Type B pancreatic cell (in vitro differentiated cells): ENCODE measurements around the gene ZNF770. TPM values are rescaled to one million over a fixed set of nuclear protein-coding genes. Genes with fewer than 3 reads are reported as not detected.

Experiments used
- DNase-seq: peaks from one replicate; pipeline ENCODE4 v3.0.0; 2021; ENCODE audit warnings: mixed read lengths; ENCODE audit not compliant: unreplicated experiment; ENCODE audit errors: extremely low spot score
- H3K27ac Mint-ChIP-seq: 2 replicates; pipeline ENCODE4 v1.8.0; 2021; ENCODE audit warnings: mild to moderate bottlenecking, mixed read lengths
- H3K27me3 Mint-ChIP-seq: 2 replicates; pipeline ENCODE4 v1.8.0; 2021; ENCODE audit warnings: mixed read lengths
- H3K36me3 Mint-ChIP-seq: 2 replicates; pipeline ENCODE4 v1.8.0; 2021; ENCODE audit warnings: mixed read lengths
- H3K4me1 Mint-ChIP-seq: one replicate; pipeline ENCODE4 v1.8.0; 2021; ENCODE audit warnings: mixed read lengths; ENCODE audit not compliant: unreplicated experiment
- H3K4me3 Mint-ChIP-seq: 2 replicates; pipeline ENCODE4 v1.8.0; 2021; ENCODE audit warnings: mild to moderate bottlenecking, mixed read lengths
- H3K9me3 Mint-ChIP-seq: 2 replicates; pipeline ENCODE4 v1.8.0; 2021; ENCODE audit warnings: mixed read lengths
- total RNA-seq: library from RNA; stranded (reverse); gene quantifications from 2 replicates; pipeline ENCODE4 v1.2.1, GENCODE V29; 2021; ENCODE audit warnings: low replicate concordance
- TF ChIP-seq, protein P1 (sequence below): fragments of 200-600 bp; sonication (generic); conservative IDR thresholded peaks from 2 replicates; pipeline ENCODE4 v1.5.0; 2021; ENCODE audit warnings: antibody characterized with exemption, mild to moderate bottlenecking

ZNF770 gene
- total RNA-seq, 1 donor from 2014 or later = 58.7 TPM

DNA sequence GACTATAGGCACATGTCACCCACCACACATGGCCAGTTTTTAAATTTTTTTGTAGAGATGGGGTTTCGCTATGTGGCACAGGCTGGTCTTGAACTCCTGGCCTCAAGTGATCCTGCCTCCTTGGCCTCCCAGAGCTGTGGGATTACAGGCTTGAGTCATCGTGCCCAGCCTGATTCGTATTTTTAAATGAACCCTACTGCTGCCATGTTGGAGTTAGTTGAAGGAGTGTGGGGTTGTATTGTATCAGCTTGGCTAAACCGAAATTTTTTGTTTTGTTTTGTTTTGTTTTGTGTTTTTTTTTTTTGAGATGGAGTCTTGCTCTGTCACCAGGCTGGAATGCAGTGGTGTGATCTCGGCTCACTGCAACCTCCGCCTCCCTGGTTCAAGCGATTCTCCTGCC, 11.8 kb upstream of the ZNF770 start:
- no peak for DNase-seq
- H3K36me3 Mint-ChIP-seq = no peaks in the 10 kb centered on the region

DNA sequence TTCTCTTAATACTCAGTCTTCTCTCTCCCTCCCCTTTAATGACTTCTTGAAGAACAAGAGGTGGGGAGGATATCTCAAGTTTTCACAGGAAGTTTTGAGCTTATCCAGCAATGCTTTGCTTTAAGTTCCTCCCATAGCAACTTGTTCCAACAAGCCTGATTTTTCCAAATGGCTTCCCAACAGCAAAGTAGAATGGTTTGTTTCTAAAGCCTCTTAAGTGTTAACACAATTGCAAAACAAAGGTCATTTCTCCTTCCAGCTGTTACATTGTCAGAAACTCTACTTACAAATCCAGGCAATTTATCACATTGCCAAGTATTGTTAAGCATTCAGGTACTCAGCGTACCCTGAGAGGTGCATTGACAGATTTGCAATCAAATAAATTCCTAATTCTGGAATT, 6.8 kb upstream of the ZNF770 start:
- Mint-ChIP-seq H3K36me3 (no peaks in the 10 kb centered on the region), H3K27me3 (no peaks in the 10 kb centered on the region), H3K9me3 (no peaks in the 10 kb centered on the region), H3K4me1 (peaks cover 5% of the 10 kb centered on the region), H3K27ac (no peak overlapping the region), H3K4me3 (no peak overlapping the region)
- DNase-seq = no peak
- TF ChIP-seq, protein P1, sequence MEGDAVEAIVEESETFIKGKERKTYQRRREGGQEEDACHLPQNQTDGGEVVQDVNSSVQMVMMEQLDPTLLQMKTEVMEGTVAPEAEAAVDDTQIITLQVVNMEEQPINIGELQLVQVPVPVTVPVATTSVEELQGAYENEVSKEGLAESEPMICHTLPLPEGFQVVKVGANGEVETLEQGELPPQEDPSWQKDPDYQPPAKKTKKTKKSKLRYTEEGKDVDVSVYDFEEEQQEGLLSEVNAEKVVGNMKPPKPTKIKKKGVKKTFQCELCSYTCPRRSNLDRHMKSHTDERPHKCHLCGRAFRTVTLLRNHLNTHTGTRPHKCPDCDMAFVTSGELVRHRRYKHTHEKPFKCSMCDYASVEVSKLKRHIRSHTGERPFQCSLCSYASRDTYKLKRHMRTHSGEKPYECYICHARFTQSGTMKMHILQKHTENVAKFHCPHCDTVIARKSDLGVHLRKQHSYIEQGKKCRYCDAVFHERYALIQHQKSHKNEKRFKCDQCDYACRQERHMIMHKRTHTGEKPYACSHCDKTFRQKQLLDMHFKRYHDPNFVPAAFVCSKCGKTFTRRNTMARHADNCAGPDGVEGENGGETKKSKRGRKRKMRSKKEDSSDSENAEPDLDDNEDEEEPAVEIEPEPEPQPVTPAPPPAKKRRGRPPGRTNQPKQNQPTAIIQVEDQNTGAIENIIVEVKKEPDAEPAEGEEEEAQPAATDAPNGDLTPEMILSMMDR = no peak

More for the DNA sequence above, 11.8 kb upstream of the ZNF770 start:
- peaks cover 7% of the 10 kb centered on the region for H3K4me1 Mint-ChIP-seq
- TF ChIP-seq, protein P1 = no peak
- H3K27me3 Mint-ChIP-seq = no peaks in the 10 kb centered on the region
- no peak overlapping the region for H3K27ac Mint-ChIP-seq
- no peaks in the 10 kb centered on the region for H3K9me3 Mint-ChIP-seq
- no peak overlapping the region for H3K4me3 Mint-ChIP-seq

DNA sequence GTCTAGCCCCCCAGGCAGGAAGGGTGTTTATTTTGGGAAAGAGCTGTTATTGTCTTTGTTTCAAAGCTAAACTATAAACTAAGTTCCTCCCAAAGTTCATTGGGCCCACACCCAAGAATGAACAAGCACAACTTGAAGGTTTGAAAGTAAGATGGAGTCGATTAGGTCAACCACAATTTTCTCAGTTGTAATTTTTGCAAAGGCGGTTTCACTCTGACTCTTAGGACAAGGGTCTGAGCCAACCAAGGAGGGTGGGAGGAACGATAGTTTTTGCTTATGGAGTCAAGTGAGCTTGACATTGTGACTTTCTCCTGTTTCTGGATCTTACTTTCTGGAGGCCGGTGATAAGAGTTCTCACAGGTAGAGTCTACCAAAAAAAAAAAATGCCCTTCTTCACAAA, 5.8 kb upstream of the ZNF770 start:
- TF ChIP-seq, protein P1 = no peak
- no peaks in the 10 kb centered on the region for H3K27me3 Mint-ChIP-seq
- H3K4me3 Mint-ChIP-seq = no peak overlapping the region
- no peak overlapping the region for H3K27ac Mint-ChIP-seq
- no peak for DNase-seq
- no peaks in the 10 kb centered on the region for H3K9me3 Mint-ChIP-seq
- peaks cover 5% of the 10 kb centered on the region for H3K4me1 Mint-ChIP-seq
- H3K36me3 Mint-ChIP-seq = no peaks in the 10 kb centered on the region

DNA sequence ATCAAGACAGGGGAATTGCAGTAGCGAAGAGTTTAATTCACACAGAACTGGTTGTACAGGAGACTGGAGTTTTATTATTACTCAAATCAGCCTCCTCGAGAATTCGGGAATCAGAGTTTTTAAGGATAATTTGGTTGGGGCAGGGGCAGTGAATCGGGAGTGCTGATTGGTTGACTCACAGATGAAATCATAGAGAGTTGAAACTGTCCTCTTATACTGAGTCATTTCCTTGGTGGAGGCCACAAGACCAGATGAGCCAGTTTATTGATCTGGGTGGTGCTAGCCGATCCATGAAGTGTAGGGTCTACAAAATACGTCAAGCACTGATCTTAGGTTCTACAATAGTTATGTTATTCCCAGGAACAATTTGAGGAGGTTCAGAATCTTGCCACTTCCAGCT, 5.3 kb upstream of the ZNF770 start:
- Mint-ChIP-seq H3K9me3 (no peaks in the 10 kb centered on the region), H3K27me3 (no peaks in the 10 kb centered on the region), H3K4me1 (peaks cover 5% of the 10 kb centered on the region), H3K36me3 (no peaks in the 10 kb centered on the region), H3K27ac (no peak overlapping the region), H3K4me3 (no peak overlapping the region)
- TF ChIP-seq, protein P1 = no peak
- no peak for DNase-seq

DNA sequence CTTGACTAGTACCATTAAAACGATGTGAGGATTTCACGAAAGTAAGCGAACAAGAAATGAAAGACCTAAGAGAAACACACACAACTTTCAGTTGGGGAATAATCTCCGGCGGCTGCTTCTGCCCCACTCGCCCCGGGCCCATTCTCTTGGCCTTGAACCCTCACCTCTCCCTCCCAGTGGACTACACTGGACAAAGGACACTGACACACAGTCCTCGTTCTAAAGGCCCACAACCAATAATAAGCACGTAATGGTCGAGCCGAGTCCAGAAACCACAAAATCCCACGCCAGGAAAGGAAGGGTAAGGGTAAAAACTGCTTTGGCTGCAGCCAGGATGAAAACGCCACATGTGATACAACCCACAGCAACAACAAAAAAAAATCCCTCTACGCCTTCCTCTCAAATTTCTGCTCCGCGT, 469 bp downstream of the ZNF770 start:
- H3K36me3 Mint-ChIP-seq = peaks cover 16% of the 10 kb centered on the region
- H3K4me1 Mint-ChIP-seq = peaks cover 16% of the 10 kb centered on the region
- H3K4me3 Mint-ChIP-seq = peak overlapping the region; percentile 98
- no peaks in the 10 kb centered on the region for H3K27me3 Mint-ChIP-seq
- H3K9me3 Mint-ChIP-seq = no peaks in the 10 kb centered on the region
- TF ChIP-seq, protein P1 = no peak
- no peak for DNase-seq
- peak overlapping the region; percentile 99 for H3K27ac Mint-ChIP-seq
